HFFc6 (cell line): ENCODE measurements around the gene TMEM18. TPM values are rescaled to one million over a fixed set of nuclear protein-coding genes. Genes with fewer than 3 reads are reported as not detected.
A peak's percentile ranks its signal among the peaks of the same experiment; 100 is the strongest.

Experiments
- DNase-seq: peaks from one replicate; pipeline ENCODE4 v3.0.0-alpha.2; 2018
- H3K27ac Mint-ChIP-seq: 2 replicates; pipeline ENCODE4 v1.8.0; 2020; ENCODE audit warnings: mild to moderate bottlenecking, mixed read lengths
- H3K27me3 Mint-ChIP-seq: 2 replicates; pipeline ENCODE4 v1.8.0; 2021; ENCODE audit warnings: mild to moderate bottlenecking, moderate library complexity, mixed read lengths; ENCODE audit not compliant: insufficient read depth
- H3K36me3 Mint-ChIP-seq: 2 replicates; pipeline ENCODE4 v1.8.0; 2021; ENCODE audit warnings: low read depth, mixed read lengths
- H3K4me1 Mint-ChIP-seq: 2 replicates; pipeline ENCODE4 v1.8.0; 2020; ENCODE audit warnings: low read depth, mixed read lengths
- H3K4me3 Mint-ChIP-seq: 2 replicates; pipeline ENCODE4 v1.8.0; 2020; ENCODE audit warnings: mild to moderate bottlenecking, moderate library complexity, mixed read lengths
- H3K9me3 Mint-ChIP-seq: 2 replicates; pipeline ENCODE4 v1.8.0; 2020; ENCODE audit warnings: mild to moderate bottlenecking, mixed read lengths
- CTCF ChIP-seq: fragments of 200-600 bp; sonication (generic); IDR thresholded peaks from 2 replicates; pipeline ENCODE4 v1.5.0; 2021; ENCODE audit warnings: antibody characterized with exemption, mild to moderate bottlenecking
- total RNA-seq, 6 experiments: library from RNA; stranded (reverse); fragmentation: NEBNext Ultra II Directional; extraction: Animal tissue kit (Norgen Biotek cat#: 25700); gene quantifications; 2 replicates in 1 of 6; 3 replicates in 5 of 6; pipeline ENCODE4 v1.2.3, GENCODE V29; 2021

The TMEM18 gene
- total RNA-seq, 6 experiments from 2014 or later: 24.6 to 28.5 (median 26.5) TPM

DNA sequence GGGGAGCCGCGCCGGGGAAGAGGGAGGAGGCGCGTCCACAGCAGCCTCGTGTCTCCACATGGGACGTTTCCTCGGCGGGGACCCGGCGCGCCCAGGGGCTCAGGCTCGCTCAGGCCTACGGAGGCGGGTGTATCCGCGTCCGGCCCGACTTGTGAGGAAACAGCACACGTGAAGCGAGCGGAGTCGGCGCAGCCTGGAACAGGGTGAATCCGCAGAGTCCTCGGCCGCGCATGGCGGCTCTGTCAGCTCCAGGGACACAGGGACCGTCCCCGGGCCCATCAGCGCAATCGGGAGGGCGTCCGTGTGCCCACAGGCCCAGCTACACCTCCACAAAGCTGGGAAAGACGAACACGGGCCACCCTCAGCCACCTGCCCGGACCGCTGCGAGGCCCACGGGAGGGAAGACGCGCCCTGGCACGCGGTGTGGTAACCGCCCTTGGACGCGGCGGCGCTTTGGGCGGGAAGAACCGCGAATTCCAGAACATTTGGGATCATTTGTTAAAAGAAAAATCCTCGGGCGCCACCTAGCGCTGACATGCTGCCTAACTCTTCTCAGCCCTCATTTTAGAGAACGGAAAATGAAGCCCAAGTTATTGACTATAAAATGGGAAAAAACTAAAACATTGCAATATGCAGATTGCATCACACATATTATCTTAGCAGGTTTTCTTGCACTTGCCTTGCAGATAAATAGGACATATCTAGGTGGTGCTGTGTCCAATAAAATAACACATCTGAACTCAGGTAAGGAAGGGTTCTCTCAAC, 40.4 kb downstream of the TMEM18 start:
- DNase-seq: peak; percentile 36
- Mint-ChIP-seq H3K27me3 (peaks cover 2% of the 10 kb centered on the region), H3K27ac (no peak overlapping the region), H3K36me3 (no peaks in the 10 kb centered on the region), H3K9me3 (no peaks in the 10 kb centered on the region), H3K4me3 (no peak overlapping the region), H3K4me1 (no peaks in the 10 kb centered on the region; the same call in 1 of the 2 replicates)
- peak; percentile 92 for TF ChIP-seq CTCF

GRCh38 chr2:635687-636621, 41.3 kb downstream of the TMEM18 start:
- no peak for TF ChIP-seq CTCF
- Mint-ChIP-seq H3K27me3 (no peaks in the 10 kb centered on the region; the same call in 1 of the 2 replicates), H3K27ac (no peak overlapping the region), H3K4me3 (no peak overlapping the region), H3K9me3 (no peaks in the 10 kb centered on the region), H3K4me1 (no peaks in the 10 kb centered on the region), H3K36me3 (no peaks in the 10 kb centered on the region)
- no peak for DNase-seq

DNA sequence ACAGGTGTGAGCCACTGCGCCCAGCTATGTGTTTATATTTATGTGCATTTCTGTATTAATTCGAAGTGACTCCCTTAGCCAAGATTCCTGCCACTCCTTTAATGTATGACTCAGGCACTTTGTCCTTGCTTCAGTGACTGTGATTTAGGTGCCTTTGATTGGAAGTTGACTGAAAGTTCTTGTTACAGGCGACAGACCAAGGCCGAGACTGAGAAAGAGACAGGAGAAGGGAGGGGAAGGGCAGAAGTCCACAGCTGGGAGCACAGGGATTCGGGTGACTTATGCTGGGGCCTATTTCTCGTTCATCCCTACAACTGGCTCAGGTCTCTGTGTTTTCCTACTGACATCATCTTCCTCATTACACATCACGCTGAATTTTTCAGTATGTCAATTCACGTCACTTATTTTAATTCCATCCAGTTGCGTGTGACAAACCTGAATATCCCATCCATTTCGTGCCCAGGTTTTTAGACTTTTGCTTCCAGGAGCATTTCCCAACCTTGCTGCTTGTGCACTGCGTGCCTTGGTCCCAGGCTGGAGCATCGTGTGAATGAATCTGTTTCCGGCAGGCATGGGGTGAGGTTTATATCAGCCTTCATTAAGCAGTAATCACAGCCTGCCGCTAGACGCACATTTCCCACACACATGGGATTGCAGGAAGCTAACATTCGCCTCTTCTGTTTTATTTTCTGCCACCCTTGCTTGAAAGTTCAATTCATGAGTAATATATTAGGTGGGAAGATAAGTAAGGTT, 42.4 kb downstream of the TMEM18 start:
- no peak for TF ChIP-seq CTCF
- H3K4me3 Mint-ChIP-seq: no peak overlapping the region
- H3K27me3 Mint-ChIP-seq: no peaks in the 10 kb centered on the region; the same call in 1 of the 2 replicates
- no peaks in the 10 kb centered on the region for H3K4me1 Mint-ChIP-seq
- DNase-seq: no peak
- no peak overlapping the region for H3K27ac Mint-ChIP-seq
- no peaks in the 10 kb centered on the region for H3K9me3 Mint-ChIP-seq
- H3K36me3 Mint-ChIP-seq: no peaks in the 10 kb centered on the region

DNA sequence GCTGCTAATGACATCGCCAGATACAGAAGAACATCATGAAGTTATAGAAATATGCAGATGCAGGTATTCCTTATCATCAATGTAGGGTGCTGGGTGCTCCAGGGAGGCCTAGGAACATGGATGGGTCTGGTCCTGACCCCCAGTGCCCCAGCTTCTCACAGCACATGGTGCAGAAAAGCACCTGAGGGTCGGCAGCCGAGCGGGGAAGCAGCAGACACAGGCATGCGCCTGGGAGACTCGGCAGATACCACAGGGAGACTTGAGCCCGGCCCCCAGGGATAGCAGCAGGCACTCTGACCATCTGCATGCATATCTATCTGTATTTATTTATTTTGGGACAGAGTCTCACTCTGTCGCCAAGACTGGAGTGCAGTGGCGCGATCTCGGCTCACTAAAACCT, 43.2 kb downstream of the TMEM18 start:
- no peaks in the 10 kb centered on the region; the same call in 1 of the 2 replicates for H3K27me3 Mint-ChIP-seq
- no peak for TF ChIP-seq CTCF
- no peak for DNase-seq
- H3K36me3 Mint-ChIP-seq: no peaks in the 10 kb centered on the region
- no peaks in the 10 kb centered on the region for H3K9me3 Mint-ChIP-seq
- H3K4me3 Mint-ChIP-seq: no peak overlapping the region
- no peak overlapping the region for H3K27ac Mint-ChIP-seq
- H3K4me1 Mint-ChIP-seq: no peaks in the 10 kb centered on the region

DNA sequence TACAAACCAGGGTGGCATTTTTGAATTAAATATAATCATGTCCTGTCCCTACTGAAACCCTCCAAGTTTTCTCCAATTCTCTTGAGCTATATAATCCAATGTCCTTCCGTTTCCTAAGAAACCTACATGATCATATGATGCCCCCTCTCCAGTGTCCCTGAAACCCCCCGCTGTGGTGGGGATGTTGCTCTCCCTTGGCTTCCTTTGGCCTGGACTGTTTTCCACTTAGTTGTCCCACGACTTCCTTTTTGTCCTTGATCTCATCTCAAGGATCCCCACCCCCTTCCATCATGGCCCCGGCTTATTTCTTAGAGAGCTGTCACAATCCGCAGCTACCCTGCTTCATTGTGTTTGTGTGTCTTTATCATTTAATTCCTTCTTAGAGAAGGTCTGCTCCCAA, 43.8 kb downstream of the TMEM18 start:
- TF ChIP-seq CTCF: no peak
- no peak for DNase-seq
- H3K4me3 Mint-ChIP-seq: no peak overlapping the region
- no peak overlapping the region for H3K27ac Mint-ChIP-seq
- H3K4me1 Mint-ChIP-seq: no peaks in the 10 kb centered on the region
- H3K9me3 Mint-ChIP-seq: no peaks in the 10 kb centered on the region
- H3K36me3 Mint-ChIP-seq: no peaks in the 10 kb centered on the region
- no peaks in the 10 kb centered on the region for H3K27me3 Mint-ChIP-seq
